ENCODE measurements around the gene BAG5. TPM values are rescaled to one million over a fixed set of nuclear protein-coding genes. Genes with fewer than 3 reads are reported as not detected.

The BAG5 gene
- total RNA-seq, 1 experiment from 2014 or later, result 27.0 TPM

GRCh38 chr14:103542605-103543088, 19.8 kb downstream of the BAG5 start:
- ATAC-seq (no peak), DNase-seq (ENCODE audit: low read depth, low spot score) (no peak)
- intact Hi-C loops (cut with micrococcal nuclease), result no loop called here
- ChIA-PET RAD21 (ENCODE audit: low non-redundant PET in 1 of 2, low total read pairs in 2 of 2, uncharacterized antibody in 2 of 2, unreplicated experiment in 2 of 2) (no interaction called here), POLR2A (no interaction called here), CTCF (interaction anchor here (0.7 to 1.2 kb wide), 2 partner anchors 22 kb away, joined by 3 to 5 read pairs; no protein-coding TSS in a partner anchor)
- Histone ChIP-seq H3K9me3 (ENCODE audit: control insufficient read depth in 1 of 2, insufficient read depth in 1 of 2, low read depth in 1 of 2, low read length in 2 of 2) (no peaks in the 10 kb centered on the region), H3K79me2 (ENCODE audit: insufficient read depth, low read length) (no peaks in the 10 kb centered on the region), H3K27ac (ENCODE audit: low read depth, low read length) (no peak overlapping the region), H3K4me1 (ENCODE audit: control insufficient read depth in 1 of 2, insufficient read depth in 2 of 2, low read length in 2 of 2) (peaks cover 34 to 54% of the 10 kb centered on the region in 2 experiments), H3K9me2 (ENCODE audit: insufficient read depth) (no peaks in the 10 kb centered on the region), H3K36me3 (ENCODE audit: control insufficient read depth in 1 of 2, insufficient read depth in 2 of 2, low read length in 2 of 2) (no peaks in the 10 kb centered on the region), H2AFZ (ENCODE audit: low read depth, low read length, poor library complexity, severe bottlenecking) (no peak overlapping the region), H3K9ac (ENCODE audit: low read length) (no peak overlapping the region), H4K20me1 (ENCODE audit: insufficient read depth) (no peaks in the 10 kb centered on the region), H3K4me2 (ENCODE audit: low read length) (peak overlapping the region; percentile 27), H3K27me3 (ENCODE audit: insufficient read depth, low read length) (no peaks in the 10 kb centered on the region), H3K4me3 (replicated peaks in 1 of 2; ENCODE audit: low read depth in 1 of 2, low read length in 2 of 2) (no peak overlapping the region)
- TF ChIP-seq EZH2 (IDR thresholded peaks at IDR 0.05) (no peak), TCF7L2 (IDR thresholded peaks at IDR 0.05; ENCODE audit: borderline replicate concordance, extremely low read depth, insufficient read depth, insufficient read length) (no peak), REST (IDR thresholded peaks at IDR 0.05; ENCODE audit: low read depth) (no peak), EZH2phosphoT487 (IDR thresholded peaks at IDR 0.05; ENCODE audit: borderline replicate concordance) (no peak), RAD21 (IDR thresholded peaks at IDR 0.05; ENCODE audit: low read depth) (no peak), ATF3 (IDR thresholded peaks at IDR 0.05) (no peak)
- TF ChIP-seq, protein P1, sequence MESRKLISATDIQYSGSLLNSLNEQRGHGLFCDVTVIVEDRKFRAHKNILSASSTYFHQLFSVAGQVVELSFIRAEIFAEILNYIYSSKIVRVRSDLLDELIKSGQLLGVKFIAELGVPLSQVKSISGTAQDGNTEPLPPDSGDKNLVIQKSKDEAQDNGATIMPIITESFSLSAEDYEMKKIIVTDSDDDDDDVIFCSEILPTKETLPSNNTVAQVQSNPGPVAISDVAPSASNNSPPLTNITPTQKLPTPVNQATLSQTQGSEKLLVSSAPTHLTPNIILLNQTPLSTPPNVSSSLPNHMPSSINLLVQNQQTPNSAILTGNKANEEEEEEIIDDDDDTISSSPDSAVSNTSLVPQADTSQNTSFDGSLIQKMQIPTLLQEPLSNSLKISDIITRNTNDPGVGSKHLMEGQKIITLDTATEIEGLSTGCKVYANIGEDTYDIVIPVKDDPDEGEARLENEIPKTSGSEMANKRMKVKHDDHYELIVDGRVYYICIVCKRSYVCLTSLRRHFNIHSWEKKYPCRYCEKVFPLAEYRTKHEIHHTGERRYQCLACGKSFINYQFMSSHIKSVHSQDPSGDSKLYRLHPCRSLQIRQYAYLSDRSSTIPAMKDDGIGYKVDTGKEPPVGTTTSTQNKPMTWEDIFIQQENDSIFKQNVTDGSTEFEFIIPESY (IDR thresholded peaks at IDR 0.05; ENCODE audit: extremely low read depth, insufficient replicate concordance, low read length), result no peak
- no TSS peak for BruUV-seq (replicated peaks)
